Measurements from ENCODE around the gene RAP1GAP2.

The RAP1GAP2 gene

GRCh38 chr17:2844416-2844815, 48.2 kb downstream of the RAP1GAP2 start:
- no peak overlapping the region for H3K4me3 ChIP-seq (ENCODE audit: low read depth in 1 of 2, low read length in 2 of 2)
- no peaks in the 10 kb centered on the region for H3K9me3 ChIP-seq (ENCODE audit: control insufficient read depth in 1 of 2, low read length in 2 of 2)
- H3K27ac ChIP-seq (ENCODE audit: low read length), result no peak overlapping the region
- H3K4me1 ChIP-seq (ENCODE audit: control insufficient read depth in 1 of 2, insufficient read depth in 2 of 2, low read length in 2 of 2), result peaks cover 0 to 12% of the 10 kb centered on the region in 2 donors
- no peaks in the 10 kb centered on the region for H3K36me3 ChIP-seq (ENCODE audit: control insufficient read depth in 1 of 2, insufficient read depth in 2 of 2, low read length in 2 of 2)
- H3K27me3 ChIP-seq (ENCODE audit: low read depth, low read length), result no peaks in the 10 kb centered on the region

- no peaks in the 10 kb centered on the region for H3K9me3 ChIP-seq (ENCODE audit: control insufficient read depth in 1 of 2, low read length in 2 of 2)
- peaks cover 0 to 12% of the 10 kb centered on the region in 2 donors for H3K4me1 ChIP-seq (ENCODE audit: control insufficient read depth in 1 of 2, insufficient read depth in 2 of 2, low read length in 2 of 2)
- no peaks in the 10 kb centered on the region for H3K27me3 ChIP-seq (ENCODE audit: low read depth, low read length)
- H3K4me3 ChIP-seq (ENCODE audit: low read depth in 1 of 2, low read length in 2 of 2), result no peak overlapping the region
- H3K36me3 ChIP-seq (ENCODE audit: control insufficient read depth in 1 of 2, insufficient read depth in 2 of 2, low read length in 2 of 2), result no peaks in the 10 kb centered on the region
- H3K27ac ChIP-seq (ENCODE audit: low read length), result no peak overlapping the region
Measured at GRCh38 chr17:2847381-2848333, 51.4 kb downstream of the RAP1GAP2 start.

GRCh38 chr17:2849327-2849670, 53.1 kb downstream of the RAP1GAP2 start:
- H3K27me3 ChIP-seq (ENCODE audit: low read depth, low read length), result no peaks in the 10 kb centered on the region

GRCh38 chr17:2850991-2851390, 54.8 kb downstream of the RAP1GAP2 start:
- no peak overlapping the region for H3K27ac ChIP-seq (ENCODE audit: low read length)
- H3K36me3 ChIP-seq (ENCODE audit: control insufficient read depth in 1 of 2, insufficient read depth in 2 of 2, low read length in 2 of 2), result no peaks in the 10 kb centered on the region
- peaks cover 6% of the 10 kb centered on the region for H3K27me3 ChIP-seq (ENCODE audit: low read depth, low read length)
- H3K9me3 ChIP-seq (ENCODE audit: control insufficient read depth in 1 of 2, low read length in 2 of 2), result no peaks in the 10 kb centered on the region
- no peak overlapping the region for H3K4me3 ChIP-seq (ENCODE audit: low read depth in 1 of 2, low read length in 2 of 2)
- H3K4me1 ChIP-seq (ENCODE audit: control insufficient read depth in 1 of 2, insufficient read depth in 2 of 2, low read length in 2 of 2), result peaks cover 8 to 26% of the 10 kb centered on the region in 2 donors

More at GRCh38 chr17:2849327-2849670, 53.1 kb downstream of the RAP1GAP2 start:
- Histone ChIP-seq H3K36me3 (ENCODE audit: control insufficient read depth in 1 of 2, insufficient read depth in 2 of 2, low read length in 2 of 2) (no peaks in the 10 kb centered on the region), H3K4me1 (ENCODE audit: control insufficient read depth in 1 of 2, insufficient read depth in 2 of 2, low read length in 2 of 2) (peaks cover 0 to 17% of the 10 kb centered on the region in 2 donors), H3K9me3 (ENCODE audit: control insufficient read depth in 1 of 2, low read length in 2 of 2) (no peaks in the 10 kb centered on the region), H3K4me3 (ENCODE audit: low read depth in 1 of 2, low read length in 2 of 2) (no peak overlapping the region), H3K27ac (ENCODE audit: low read length) (no peak overlapping the region)

GRCh38 chr17:2851615-2852014, 55.4 kb downstream of the RAP1GAP2 start:
- H3K9me3 ChIP-seq (ENCODE audit: control insufficient read depth in 1 of 2, low read length in 2 of 2), result no peaks in the 10 kb centered on the region

GRCh38 chr17:2852221-2852620, 56.0 kb downstream of the RAP1GAP2 start:
- Histone ChIP-seq H3K9me3 (ENCODE audit: control insufficient read depth in 1 of 2, low read length in 2 of 2) (no peaks in the 10 kb centered on the region), H3K27ac (ENCODE audit: low read length) (no peak overlapping the region), H3K36me3 (ENCODE audit: control insufficient read depth in 1 of 2, insufficient read depth in 2 of 2, low read length in 2 of 2) (no peaks in the 10 kb centered on the region), H3K4me1 (ENCODE audit: control insufficient read depth in 1 of 2, insufficient read depth in 2 of 2, low read length in 2 of 2) (peaks cover 11 to 26% of the 10 kb centered on the region in 2 donors), H3K4me3 (ENCODE audit: low read depth in 1 of 2, low read length in 2 of 2) (no peak overlapping the region), H3K27me3 (ENCODE audit: low read depth, low read length) (peaks cover 6% of the 10 kb centered on the region)

More at GRCh38 chr17:2851615-2852014, 55.4 kb downstream of the RAP1GAP2 start:
- Histone ChIP-seq H3K27me3 (ENCODE audit: low read depth, low read length) (peaks cover 6% of the 10 kb centered on the region), H3K4me3 (ENCODE audit: low read depth in 1 of 2, low read length in 2 of 2) (no peak overlapping the region), H3K36me3 (ENCODE audit: control insufficient read depth in 1 of 2, insufficient read depth in 2 of 2, low read length in 2 of 2) (no peaks in the 10 kb centered on the region), H3K4me1 (ENCODE audit: control insufficient read depth in 1 of 2, insufficient read depth in 2 of 2, low read length in 2 of 2) (peaks cover 8 to 26% of the 10 kb centered on the region in 2 donors), H3K27ac (ENCODE audit: low read length) (no peak overlapping the region)

- no peaks in the 10 kb centered on the region for H3K36me3 ChIP-seq (ENCODE audit: control insufficient read depth in 1 of 2, insufficient read depth in 2 of 2, low read length in 2 of 2)
- H3K27me3 ChIP-seq (ENCODE audit: low read depth, low read length), result peaks cover 6% of the 10 kb centered on the region
- peaks cover 11 to 22% of the 10 kb centered on the region in 2 donors for H3K4me1 ChIP-seq (ENCODE audit: control insufficient read depth in 1 of 2, insufficient read depth in 2 of 2, low read length in 2 of 2)
- H3K9me3 ChIP-seq (ENCODE audit: control insufficient read depth in 1 of 2, low read length in 2 of 2), result no peaks in the 10 kb centered on the region
- peak overlapping the region; percentile 26 to 73 for H3K4me3 ChIP-seq (ENCODE audit: low read depth in 1 of 2, low read length in 2 of 2)
- no peak overlapping the region for H3K27ac ChIP-seq (ENCODE audit: low read length)
Measured at GRCh38 chr17:2852729-2853282, 56.6 kb downstream of the RAP1GAP2 start.

GRCh38 chr17:2853283-2854142, 57.3 kb downstream of the RAP1GAP2 start:
- Histone ChIP-seq H3K27me3 (ENCODE audit: low read depth, low read length) (peaks cover 6% of the 10 kb centered on the region), H3K27ac (ENCODE audit: low read length) (no peak overlapping the region), H3K36me3 (ENCODE audit: control insufficient read depth in 1 of 2, insufficient read depth in 2 of 2, low read length in 2 of 2) (no peaks in the 10 kb centered on the region), H3K4me3 (ENCODE audit: low read depth in 1 of 2, low read length in 2 of 2) (peak overlapping the region; percentile 55 to 73), H3K9me3 (ENCODE audit: control insufficient read depth in 1 of 2, low read length in 2 of 2) (no peaks in the 10 kb centered on the region), H3K4me1 (ENCODE audit: control insufficient read depth in 1 of 2, insufficient read depth in 2 of 2, low read length in 2 of 2) (peaks cover 11 to 18% of the 10 kb centered on the region in 2 donors)

GRCh38 chr17:2854143-2855055, 58.2 kb downstream of the RAP1GAP2 start:
- Histone ChIP-seq H3K27ac (ENCODE audit: low read length) (no peak overlapping the region), H3K9me3 (ENCODE audit: control insufficient read depth in 1 of 2, low read length in 2 of 2) (no peaks in the 10 kb centered on the region), H3K36me3 (ENCODE audit: control insufficient read depth in 1 of 2, insufficient read depth in 2 of 2, low read length in 2 of 2) (no peaks in the 10 kb centered on the region), H3K4me1 (ENCODE audit: control insufficient read depth in 1 of 2, insufficient read depth in 2 of 2, low read length in 2 of 2) (peaks cover 11 to 14% of the 10 kb centered on the region in 2 donors), H3K27me3 (ENCODE audit: low read depth, low read length) (peaks cover 6% of the 10 kb centered on the region), H3K4me3 (ENCODE audit: low read depth in 1 of 2, low read length in 2 of 2) (peak overlapping the region; percentile 55 to 63)

- peaks cover 11 to 14% of the 10 kb centered on the region in 2 donors for H3K4me1 ChIP-seq (ENCODE audit: control insufficient read depth in 1 of 2, insufficient read depth in 2 of 2, low read length in 2 of 2)
- no peaks in the 10 kb centered on the region for H3K9me3 ChIP-seq (ENCODE audit: control insufficient read depth in 1 of 2, low read length in 2 of 2)
- peak overlapping the region; percentile 55 to 63 for H3K4me3 ChIP-seq (ENCODE audit: low read depth in 1 of 2, low read length in 2 of 2)
- peaks cover 6% of the 10 kb centered on the region for H3K27me3 ChIP-seq (ENCODE audit: low read depth, low read length)
- H3K36me3 ChIP-seq (ENCODE audit: control insufficient read depth in 1 of 2, insufficient read depth in 2 of 2, low read length in 2 of 2), result no peaks in the 10 kb centered on the region
- H3K27ac ChIP-seq (ENCODE audit: low read length), result no peak overlapping the region
Measured at GRCh38 chr17:2855063-2855600, 58.9 kb downstream of the RAP1GAP2 start.
